Measurements from ENCODE around the gene MTFP1.
"Not testable (repeated sequence)": the region's sequence is repeated elsewhere in the genome, so short reads cannot be mapped to it uniquely, and the experiment has no call there.

MTFP1 gene, protein sequence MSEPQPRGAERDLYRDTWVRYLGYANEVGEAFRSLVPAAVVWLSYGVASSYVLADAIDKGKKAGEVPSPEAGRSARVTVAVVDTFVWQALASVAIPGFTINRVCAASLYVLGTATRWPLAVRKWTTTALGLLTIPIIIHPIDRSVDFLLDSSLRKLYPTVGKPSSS

DNA sequence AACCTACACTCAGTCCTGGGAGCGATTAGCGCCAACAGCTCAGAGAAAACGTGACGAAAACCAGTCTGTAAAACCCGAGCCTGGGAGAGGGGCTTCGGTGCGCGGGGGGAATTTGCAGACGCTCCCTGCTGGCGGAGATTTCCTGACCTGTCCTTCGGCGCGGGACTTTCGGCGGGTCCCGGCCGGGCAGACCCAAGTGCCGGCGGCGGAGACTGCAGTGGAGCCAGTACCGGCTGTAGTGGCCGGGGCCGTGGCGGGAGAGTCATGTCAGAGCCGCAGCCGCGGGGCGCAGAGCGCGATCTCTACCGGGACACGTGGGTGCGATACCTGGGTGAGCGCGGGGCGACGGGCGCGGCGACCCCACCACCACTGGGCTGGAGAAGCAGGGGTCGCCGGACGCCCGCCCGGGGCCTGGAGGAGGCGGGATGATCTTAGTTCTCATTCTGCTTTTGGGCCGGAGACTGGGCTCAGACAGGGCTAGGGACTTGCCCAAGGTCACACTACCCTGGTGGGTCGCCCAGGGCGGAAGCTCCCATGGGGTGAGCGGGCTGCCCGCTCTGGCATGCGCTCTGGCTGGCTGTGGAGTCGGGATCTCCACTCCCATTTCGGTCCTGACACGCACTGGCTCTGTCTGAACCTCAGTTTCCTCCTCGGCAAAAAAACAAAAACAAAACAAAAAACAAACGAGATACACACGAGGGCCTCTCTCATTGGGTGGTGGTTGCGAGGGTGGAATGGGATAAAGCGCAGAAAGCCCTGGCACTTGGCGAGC is at the start of gene MTFP1:
Gene MTFP1, plus strand, starts transcription at position 153 of the 772 bp plus-strand sequence. Its CDS starts 112 bp downstream, at position 265.
- DNase-seq (ENCODE audit: low read depth): no peak

DNA sequence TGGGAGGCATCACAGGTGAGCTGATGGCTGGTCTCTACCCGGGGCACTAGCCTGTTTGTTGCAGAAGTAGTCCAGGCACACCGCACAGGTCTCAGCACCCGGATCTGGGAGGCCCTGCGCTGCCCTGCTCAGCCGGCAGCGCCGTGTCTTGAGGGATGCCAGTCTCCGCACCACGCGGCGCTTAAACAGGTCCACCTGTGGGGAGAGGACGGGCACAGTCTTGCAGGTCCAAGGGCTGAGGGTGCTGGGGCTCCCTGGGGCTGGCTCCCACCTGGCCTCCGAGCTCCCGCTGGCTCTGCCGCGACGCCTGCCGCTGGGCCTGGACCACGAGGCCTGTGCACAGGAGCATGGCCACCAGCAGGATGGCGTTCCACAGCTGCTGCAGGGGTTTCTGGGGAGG is 45.6 kb upstream of the MTFP1 start:
- no peak for DNase-seq (ENCODE audit: low read depth)

DNA sequence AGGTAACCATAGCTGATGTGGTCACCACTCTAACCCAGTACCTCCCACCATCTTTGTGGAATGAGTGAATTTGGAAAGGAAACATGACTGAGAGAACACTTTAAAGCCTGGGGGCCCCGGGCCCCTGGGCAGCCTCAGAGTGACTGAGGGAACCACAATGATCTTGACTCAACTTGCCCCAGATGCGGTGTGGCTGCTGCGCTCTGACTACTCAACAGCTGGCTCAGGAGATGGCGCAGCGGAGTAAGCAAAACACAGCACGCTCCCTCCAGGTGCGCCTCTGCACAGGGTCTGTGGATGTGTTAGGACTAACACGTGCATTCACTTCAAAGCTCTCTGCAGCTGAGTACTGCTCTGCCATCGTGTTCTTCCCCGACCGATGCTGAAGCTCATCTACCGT is 44.3 kb upstream of the MTFP1 start:
- no peak for DNase-seq (ENCODE audit: low read depth)

DNA sequence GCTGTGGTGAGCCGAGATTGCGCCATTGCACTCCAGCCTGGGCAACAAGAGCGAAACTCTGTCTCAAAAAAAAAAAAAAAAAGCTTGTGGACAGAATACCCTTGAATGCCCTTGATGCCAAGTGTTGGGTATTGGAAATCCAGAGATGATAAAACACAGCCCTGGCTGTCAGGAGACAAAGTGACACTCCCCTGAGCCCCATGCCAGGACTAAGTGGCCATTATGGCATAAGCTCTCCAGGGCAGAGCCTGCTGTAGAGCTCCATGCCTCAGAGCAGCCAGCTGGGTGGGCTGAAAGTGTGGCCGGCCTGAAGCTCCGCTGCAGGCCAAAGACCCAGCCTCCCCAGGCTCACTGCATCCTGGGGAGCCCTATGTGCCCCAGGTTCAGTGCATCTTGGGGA is 43.2 kb upstream of the MTFP1 start:
- DNase-seq (ENCODE audit: low read depth): no peak

DNA sequence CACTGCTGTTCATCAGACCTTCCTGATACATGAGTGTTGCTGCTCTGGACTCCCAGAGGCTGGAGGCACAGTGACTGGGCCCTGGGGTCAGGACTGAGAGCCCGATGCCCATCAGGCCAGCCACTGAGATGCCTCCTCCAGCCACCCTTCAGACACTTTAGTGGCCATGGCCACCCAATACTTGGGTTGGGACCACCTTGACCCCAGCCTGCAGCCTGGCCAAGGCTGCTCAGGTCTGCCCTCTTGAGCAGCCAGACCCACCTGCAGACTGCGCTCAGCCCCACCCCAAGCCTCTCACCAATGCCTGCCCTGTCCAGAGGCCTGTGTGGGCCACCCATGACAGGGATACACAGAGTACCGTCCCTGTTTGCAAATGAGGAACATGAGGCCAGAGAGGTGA is 42.5 kb upstream of the MTFP1 start:
- DNase-seq (ENCODE audit: low read depth): no peak

DNA sequence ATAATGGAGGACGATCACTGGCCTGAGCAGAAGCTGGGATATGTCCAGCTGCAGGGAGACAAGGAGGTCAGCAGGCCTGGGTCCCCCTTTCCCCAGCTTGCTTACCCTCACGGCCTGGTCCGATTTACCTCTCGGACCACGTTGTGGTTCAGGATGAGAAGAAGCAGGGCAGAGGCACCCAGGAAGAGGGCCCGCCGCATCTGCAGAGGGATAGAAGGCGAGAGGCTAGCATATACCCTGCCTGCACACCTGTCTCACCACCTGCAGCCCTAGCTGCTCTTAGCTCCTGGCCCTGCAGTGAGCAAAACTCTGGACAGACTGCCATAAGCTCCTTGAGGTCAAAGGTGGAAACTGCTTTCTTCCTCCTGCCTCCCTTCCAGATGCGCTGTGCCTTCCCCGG is 39.6 kb upstream of the MTFP1 start:
- no peak for DNase-seq (ENCODE audit: low read depth)

DNA sequence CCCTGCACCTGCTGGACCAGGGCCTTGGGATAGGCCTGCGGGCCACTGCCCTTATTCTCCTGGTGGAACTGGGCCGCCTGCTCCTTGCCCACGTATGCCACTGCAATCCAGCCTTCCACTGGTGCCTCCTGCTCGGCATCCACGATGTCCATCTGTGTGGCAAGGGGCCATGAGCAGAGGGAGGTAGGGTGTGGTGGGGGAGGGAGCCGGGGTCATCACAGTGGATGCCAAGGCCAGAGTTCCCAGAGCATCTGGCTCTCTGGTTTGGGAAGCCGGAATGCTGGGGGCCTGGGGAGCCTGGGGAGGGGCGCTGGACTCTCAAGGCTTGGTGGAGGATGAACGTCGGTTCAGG is 39.0 kb upstream of the MTFP1 start:
- no peak for DNase-seq (ENCODE audit: low read depth)

DNA sequence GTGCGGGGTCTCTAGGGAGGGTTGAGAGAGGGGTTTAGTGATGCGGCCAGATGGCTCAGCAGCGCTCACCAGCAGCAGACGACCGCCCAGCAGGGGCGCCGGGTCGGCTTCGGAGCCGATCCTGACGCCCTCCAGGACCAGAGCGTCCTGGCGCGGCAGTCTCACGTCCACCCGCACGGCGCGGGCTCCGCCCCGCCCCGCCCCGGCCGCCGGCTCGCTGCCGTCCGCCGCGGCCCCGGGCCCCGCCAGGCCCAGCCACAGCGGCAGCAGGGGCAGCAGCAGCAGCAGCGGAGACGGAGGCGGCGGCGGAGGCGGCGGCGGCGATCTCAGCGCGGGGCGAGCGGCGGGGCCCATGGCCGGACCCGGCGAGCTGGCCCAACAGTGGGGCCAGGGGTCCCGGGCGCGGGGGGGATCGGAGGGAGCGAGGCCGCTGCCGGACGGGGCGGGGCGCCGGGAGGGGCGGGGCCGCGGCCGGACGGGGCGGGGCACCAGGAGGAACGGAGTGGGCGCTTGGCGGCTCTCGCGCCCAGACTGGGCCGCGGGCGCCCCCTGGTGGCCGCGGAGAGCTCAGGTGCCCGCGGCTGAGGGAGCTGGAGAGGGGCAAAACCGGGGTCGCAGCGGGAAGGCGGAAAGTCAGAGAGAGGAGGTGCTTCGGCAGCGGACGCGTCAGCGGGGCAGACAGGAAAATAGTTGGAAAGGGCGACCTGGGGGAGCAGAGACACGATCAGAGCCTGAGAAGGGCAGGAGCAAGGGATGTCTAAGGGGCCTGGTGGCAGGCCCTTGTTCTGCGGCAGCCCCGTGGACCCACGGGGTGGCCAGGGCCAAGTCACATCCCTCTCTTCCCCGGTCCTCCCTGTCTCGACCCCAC is 38.4 kb upstream of the MTFP1 start, which contains the start of gene RNF215:
Gene RNF215, minus strand, starts transcription at position 452 of the 868 bp plus-strand sequence. Its CDS starts 98 bp downstream, at position 354.
- DNase-seq (ENCODE audit: low read depth): peak; percentile 57

DNA sequence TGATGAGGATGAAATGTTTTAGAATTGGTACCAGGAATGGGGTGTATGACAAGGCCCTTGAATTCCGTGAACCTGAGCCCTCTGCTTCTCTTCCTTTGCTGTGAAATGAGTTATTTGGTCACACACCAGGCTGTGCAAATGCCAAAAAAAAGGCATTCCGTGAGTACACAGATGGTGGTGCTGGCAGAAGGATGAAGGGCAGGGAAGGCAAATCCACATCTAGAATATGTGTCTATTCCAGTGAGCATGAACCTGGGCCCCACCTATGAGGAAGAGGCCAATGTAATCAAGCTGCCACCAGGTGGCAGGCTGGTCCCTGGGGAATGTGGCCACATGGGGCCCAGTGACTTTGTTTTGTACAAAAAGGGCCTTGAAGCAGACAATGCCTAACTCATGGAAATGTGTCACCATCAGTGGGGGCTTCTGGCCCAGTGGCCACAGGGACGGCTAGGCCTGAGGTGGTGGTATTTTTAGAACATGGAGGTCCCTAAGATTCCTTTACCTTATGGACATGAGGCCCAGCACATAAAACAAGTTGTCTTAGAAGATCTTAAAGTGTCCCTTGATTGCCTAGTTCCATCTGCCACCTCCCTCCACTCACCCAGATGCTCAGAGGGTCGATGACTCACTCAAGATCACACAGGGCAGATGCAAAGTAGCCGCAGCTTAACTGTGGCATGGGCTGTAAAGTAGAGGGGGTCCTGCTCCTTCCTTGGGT is 34.4 kb upstream of the MTFP1 start:
- peak; percentile 60 for DNase-seq (ENCODE audit: low read depth)

DNA sequence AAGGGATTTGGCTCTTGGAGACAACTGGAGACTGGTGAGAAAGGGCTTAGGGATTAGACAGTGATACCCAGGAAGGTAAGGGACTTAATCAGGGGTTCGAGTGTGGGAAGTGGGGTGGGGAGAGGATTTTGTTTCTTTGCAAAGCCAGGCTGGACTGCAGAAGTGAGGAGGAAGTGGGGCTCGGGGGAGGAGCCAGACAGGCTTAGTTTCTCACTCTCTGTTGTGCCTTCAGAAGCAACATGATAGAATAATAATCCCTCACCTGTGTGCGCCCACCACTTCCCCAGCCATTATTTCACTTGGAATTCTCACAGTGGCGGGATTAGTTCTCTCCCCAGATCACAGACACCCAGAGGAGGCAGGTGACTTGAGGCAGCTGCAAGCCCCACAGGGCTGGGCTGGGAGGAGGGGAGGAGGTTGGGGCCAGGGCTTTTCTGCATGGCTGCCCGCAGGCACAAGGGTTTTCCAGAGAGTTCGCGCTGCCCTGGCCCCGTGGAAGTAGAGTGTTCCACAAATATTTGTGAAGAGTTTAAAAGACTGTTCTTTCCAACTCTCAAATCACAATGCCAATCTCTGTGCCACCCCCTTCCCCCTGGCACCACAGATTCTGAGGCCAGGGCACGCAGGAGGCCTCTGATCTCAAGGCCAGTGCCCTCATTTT is 32.8 kb upstream of the MTFP1 start:
- DNase-seq (ENCODE audit: low read depth): no peak

DNA sequence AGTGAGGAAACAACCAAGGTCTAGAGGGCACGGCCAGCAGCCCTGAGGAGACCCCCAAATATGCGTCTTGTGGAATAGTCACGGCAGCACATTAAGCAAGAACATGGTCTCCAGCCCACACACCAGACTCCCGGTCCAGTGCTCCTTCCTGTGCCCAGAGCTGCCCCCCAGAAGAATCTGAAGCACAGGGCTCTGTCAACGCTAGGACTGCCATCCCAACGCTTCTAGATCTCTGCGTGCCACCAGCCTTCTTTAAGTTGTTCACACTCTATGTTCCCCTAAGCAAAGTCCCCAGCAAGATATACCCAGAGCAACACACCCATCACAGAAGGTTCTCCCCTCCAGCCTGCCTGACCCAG is 32.3 kb upstream of the MTFP1 start:
- DNase-seq (ENCODE audit: low read depth): no peak

DNA sequence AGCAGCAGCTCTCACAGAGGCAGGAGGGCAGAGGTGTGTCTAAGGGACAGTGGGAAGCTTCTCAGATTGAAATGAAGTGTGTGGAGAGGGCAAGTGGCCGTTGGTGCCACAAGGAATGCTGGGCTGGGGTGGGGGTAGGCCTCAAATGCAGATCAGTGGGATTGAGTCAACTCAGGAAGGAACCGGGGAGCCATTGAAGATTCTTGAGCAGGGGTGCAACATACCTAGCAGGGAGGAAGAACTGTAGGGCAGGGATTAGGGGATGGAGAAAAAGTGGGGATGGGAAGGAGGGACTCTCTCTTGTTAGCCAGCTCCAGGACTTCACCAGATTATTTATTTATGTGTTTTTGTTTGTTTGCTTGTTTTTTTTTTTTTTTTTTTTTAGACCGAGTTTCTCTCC is 31.7 kb upstream of the MTFP1 start:
- DNase-seq (ENCODE audit: low read depth): no peak

DNA sequence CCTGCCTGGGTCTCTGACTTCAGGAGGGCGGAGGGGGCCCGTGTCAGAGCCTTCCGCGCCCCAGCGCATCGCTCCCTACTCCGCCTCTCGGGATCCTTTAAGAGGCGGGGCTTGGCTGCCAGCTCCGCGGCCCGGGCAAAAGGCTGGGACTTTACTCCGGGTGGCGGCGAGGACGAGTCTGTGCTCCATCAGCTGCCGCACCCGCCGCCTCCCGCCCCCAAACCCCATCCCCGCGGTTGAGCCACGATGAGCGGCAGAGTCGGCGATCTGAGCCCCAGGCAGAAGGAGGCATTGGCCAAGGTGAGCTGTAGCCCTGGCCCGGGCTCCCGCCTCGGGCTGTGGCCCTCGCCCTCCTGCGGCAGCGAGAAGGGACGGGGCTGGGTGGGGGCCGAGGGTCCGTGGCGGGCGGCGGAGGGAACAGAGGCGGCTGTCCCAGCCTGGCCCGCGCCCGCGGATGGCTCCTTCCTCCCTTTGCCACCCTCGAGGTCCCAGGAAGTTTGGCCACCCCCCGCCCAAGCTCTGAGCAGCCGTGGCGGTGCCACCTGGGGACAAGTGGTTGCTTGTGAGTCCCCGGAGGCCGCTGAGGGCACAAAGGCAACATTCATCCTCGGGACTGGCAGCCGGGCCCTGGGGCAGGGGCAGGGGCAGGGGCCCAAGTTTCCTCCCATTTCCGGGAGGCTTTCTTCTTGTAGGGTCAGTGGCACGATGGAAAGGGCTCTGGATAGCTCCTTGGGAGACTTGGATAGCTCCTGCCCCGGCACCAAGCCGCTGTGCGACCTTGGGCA is 28.5 kb upstream of the MTFP1 start, which contains the start of gene SEC14L2:
Gene SEC14L2, plus strand, starts transcription at position 148 of the 785 bp plus-strand sequence. Its CDS starts 99 bp downstream, at position 247.
- peak; percentile 28 for DNase-seq (ENCODE audit: low read depth)

DNA sequence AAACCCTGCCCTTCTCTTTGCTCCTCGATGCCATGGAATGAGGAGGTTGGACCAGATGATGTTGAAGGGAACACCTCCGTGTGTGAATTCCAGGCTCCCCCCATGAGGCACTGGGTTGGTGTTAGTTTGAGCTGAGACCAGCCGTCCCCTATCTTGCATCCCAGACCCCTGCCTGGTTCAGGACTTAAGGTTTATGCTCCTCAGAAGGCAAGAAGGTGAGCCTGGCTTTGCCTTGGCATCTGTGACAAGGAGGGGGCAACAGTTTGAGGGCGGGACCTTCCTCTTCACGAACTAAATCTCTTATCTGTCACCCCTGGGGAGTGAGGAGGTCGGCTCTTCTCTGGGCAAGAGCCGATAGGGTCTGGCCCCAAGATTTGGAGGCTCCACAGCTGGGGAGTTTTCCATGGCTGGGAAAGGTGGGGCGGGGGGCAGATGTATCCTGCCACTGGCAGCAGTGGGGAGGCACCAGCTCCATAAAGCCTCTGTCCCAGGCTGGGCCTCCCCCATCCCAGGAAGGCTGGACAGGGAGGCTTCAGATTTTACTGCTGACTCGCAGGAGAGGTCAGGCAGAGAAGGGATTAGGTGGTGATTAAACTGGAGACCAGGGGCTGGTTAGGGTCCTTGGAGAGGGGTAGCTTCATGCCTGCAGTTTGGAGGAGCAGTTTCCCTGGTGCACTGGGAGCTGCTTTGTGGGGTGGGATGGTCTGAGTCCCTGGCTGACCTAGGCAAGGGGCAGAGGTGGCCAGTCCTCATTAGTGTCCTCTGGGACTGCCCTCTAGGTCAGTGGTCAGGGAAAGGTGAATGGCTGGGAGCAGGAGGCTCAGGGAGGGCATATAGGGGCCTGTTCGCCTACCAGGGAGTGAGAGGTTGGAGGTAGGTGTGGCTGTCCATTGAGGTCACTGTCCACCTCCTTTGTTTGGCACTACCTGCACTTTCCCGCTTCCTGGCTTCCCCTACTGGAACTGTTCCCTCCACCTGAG is 27.6 kb upstream of the MTFP1 start:
- DNase-seq (ENCODE audit: low read depth): no peak

DNA sequence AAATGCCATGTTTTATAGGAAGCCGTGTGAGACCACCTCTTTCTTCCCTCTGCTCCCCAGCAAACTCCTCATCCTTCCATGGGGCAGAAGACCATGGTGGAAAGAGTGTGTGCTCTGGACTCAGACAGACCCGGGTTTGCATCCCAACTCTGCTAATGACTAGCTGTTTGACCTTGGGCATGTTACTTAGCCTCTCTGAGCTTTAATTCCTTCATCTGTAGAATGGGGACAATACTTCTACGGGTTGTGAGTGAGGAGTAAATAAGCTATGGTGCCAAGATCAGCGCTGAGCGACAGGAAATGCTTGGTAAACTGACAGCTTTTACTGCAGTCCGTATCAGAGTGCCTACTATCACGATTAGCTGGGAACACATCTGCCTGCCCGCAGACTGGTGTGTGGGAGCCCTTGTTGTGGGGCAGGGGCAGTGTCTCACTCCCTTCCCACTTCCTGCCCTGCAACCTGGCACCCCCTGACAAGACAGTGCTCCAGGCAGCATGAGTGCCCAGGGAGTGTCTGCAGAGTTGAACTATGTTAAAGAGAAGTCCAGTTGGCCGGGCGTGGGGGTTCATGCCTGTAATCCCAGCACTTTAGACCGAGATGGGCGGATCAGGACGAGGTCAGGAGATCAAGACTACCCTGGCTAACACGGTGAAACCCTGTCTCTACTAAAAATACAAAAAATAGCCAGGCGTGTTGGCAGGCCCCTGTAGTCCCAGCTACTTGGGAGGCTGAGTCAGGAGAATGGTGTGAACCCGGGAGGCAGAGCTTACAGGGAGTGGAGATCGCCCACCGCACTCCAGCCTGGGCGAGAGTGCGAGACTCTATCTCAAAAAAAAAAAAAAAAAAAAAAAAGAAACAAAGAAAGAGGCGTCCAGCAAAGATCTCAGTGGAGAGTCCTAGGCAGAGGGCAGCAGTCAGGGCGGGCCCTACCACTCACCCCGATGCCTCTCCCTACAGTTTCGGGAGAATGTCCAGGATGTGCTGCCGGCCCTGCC is 26.6 kb upstream of the MTFP1 start:
- DNase-seq (ENCODE audit: low read depth): no peak

DNA sequence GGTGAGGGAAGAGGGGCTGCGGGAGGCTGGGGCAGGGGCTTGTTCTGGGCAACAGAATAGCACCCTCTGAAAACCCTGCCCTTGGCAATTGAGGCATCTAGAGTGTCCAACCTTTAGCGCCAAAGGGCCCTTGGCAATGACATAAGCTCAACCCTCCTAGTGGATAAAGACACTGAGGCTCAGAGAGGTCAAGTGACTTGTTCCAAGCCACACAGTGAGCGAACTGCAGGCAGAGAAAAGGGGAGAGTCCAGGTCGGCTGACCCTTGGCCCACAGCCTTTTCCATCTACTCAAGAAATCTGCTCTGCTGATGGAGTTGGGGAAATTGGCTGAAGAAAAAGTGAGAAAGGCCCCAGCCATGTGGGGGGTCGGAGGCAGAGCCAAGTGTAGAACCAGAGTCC is 25.9 kb upstream of the MTFP1 start:
- DNase-seq (ENCODE audit: low read depth): no peak

DNA sequence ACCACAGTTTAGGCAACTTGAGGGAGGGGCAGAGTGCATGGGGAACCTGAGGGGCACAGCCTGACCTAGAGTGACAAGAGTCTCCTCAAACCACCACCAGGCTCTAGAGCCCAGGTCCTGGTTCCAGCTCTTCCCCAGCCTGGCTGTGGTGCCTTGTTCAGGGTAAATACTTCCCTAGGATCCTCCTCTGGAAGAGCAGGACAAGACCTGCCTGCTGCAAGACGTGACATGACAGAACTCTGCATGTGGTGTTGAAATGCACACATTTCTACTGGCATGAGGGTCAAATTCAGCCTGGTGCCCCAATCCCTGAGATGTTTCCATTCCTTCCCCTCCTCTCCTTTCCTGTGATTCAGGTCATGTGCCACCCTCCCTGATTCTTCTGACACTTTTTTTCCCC is 25.4 kb upstream of the MTFP1 start:
- no peak for DNase-seq (ENCODE audit: low read depth)

DNA sequence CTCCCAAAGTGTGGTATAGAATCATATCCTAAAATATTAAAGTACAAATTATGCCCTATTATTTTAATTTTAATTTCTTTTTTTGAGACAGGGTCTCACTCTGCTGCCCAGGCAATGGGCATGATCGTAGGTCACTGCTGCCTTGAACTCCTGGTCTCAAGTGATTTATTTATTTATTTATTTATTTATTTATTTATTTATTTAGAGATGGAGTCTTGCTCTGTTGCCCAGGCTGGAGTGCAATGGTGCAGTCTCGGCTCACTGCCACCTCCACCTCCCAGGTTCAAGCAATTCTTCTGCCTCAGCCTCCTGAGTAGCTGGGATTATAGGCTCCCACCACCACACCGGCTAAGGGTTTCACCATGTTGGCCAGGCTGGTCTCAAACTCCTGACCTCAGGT is 24.5 kb upstream of the MTFP1 start:
- not testable (repeated sequence) for DNase-seq (ENCODE audit: low read depth)
